IPS DF 4.7 (cell line): ENCODE measurements around the gene ARSD.

ENCODE experiments used
- DNase-seq: peaks from one replicate; pipeline ENCODE4 v3.0.0-alpha.2; 2013; ENCODE audit warnings: low spot score; ENCODE audit errors: extremely low read depth

The ARSD gene

DNA sequence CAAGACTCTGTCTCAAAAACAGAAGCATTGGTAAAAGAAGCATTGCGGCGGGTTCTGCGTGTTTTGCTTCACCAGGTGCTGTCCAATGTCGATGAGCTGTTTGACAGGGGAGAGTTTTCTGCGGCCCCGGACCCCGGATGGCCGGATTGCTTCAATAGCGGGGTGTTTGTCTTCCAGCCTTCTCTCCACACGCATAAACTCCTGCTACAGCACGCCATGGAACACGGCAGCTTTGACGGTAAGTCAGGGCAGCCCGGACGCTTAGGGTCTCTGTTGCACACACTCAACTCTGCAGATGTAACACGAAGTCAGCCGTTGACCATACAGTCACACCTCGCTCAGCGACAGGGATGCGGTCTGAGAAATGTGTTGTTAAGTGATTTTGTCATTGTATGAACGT lies 74.2 kb downstream of the ARSD start:
- no peak for DNase-seq
